HepG2 (cell line): ENCODE data around the gene PTH2.

Experiments used
- ATF4 ChIP-seq, 2 experiments: fragments of 450-650 bp in 1 of 2; sonication (generic) in 1 of 2; formaldehyde crosslinking; IDR thresholded peaks; 2 replicates each; pipeline versions ENCODE4 v1.5.0 to v1.8.0; 2020 to 2022; ENCODE audit warnings: mild to moderate bottlenecking in 1 of 2, missing genetic modification reagents in 1 of 2
- GATAD2A ChIP-seq: IDR thresholded peaks from 2 replicates; pipeline ENCODE4 v1.6.1; 2016
- HDAC2 ChIP-seq: sonication (generic); formaldehyde crosslinking; IDR thresholded peaks from 2 replicates; pipeline ENCODE4 v1.4.0; 2020; ENCODE audit warnings: missing genetic modification reagents
- ONECUT2 ChIP-seq: sonication (generic); formaldehyde crosslinking; IDR thresholded peaks from 2 replicates; pipeline ENCODE4 v1.4.0; 2020; ENCODE audit warnings: missing genetic modification reagents
- ZNF10 ChIP-seq: sonication (generic); formaldehyde crosslinking; IDR thresholded peaks from 2 replicates; pipeline ENCODE4 v1.4.0; 2020; ENCODE audit warnings: mild to moderate bottlenecking, low read depth, missing genetic modification reagents, borderline replicate concordance
- ZNF143 ChIP-seq: sonication (generic); formaldehyde crosslinking; IDR thresholded peaks from 2 replicates; pipeline ENCODE4 v1.4.0; 2020; ENCODE audit warnings: missing genetic modification reagents

GRCh38 chr19:49438261-49438660, 15.0 kb upstream of the PTH2 start:
- TF ChIP-seq GATAD2A = no peak
- no peak for TF ChIP-seq ZNF143 (CRISPR knock-in tag)
- no peak for TF ChIP-seq ONECUT2 (CRISPR knock-in tag)
- TF ChIP-seq HDAC2 (CRISPR knock-in tag) = no peak
- TF ChIP-seq ZNF10 (CRISPR knock-in tag) = no peak
- no peak for TF ChIP-seq ATF4 (CRISPR knock-in tag; IDR thresholded peaks at IDR 0.05)
